Fibroblast of lung (primary cell): Measurements from ENCODE around the gene PRKAG2. TPM values are rescaled to one million over a fixed set of nuclear protein-coding genes. Genes with fewer than 3 reads are reported as not detected.

ENCODE experiments used
- DNase-seq, 2 donors: peaks; one replicate each; pipeline versions ENCODE4 v3.0.0 to v3.0.0-alpha.2; 2010; ENCODE audit warnings: low read depth in 2 of 2
- H2AFZ ChIP-seq: 2 replicates; pipeline ENCODE4 v1.5.1; 2012; ENCODE audit warnings: low read length, control low read depth, inconsistent platforms
- H3K27ac ChIP-seq: 2 replicates; pipeline ENCODE4 v1.5.1; 2011; ENCODE audit warnings: low read length, control low read depth; ENCODE audit not compliant: insufficient read depth
- H3K27me3 ChIP-seq: 2 replicates; pipeline ENCODE4 v1.5.1; 2011; ENCODE audit warnings: mild to moderate bottlenecking, low read length; ENCODE audit not compliant: control insufficient read depth, insufficient read depth
- H3K36me3 ChIP-seq: 2 replicates; pipeline ENCODE4 v1.5.1; 2011; ENCODE audit warnings: low read length; ENCODE audit not compliant: control insufficient read depth, insufficient read depth
- H3K4me1 ChIP-seq: 2 replicates; pipeline ENCODE4 v1.5.1; 2011; ENCODE audit warnings: low read length; ENCODE audit not compliant: control insufficient read depth, insufficient read depth; ENCODE audit errors: extremely low read depth
- H3K4me2 ChIP-seq: 2 replicates; pipeline ENCODE4 v1.5.1; 2011; ENCODE audit warnings: low read length, control low read depth; ENCODE audit not compliant: insufficient read depth; ENCODE audit errors: extremely low read depth
- H3K4me3 ChIP-seq, 4 experiments: fragments of 200-600 bp in 1 of 4; sonication (generic) in 1 of 4; replicated peaks in 1 of 4; 2 replicates each; pipeline ENCODE4 v1.5.1; 2011 to 2016; ENCODE audit warnings: low read length in 4 of 4, low read depth in 3 of 4, mild to moderate bottlenecking in 3 of 4, control low read depth in 2 of 4, inconsistent platforms in 1 of 4, mixed read lengths in 1 of 4; ENCODE audit not compliant: insufficient read depth in 1 of 4; ENCODE audit errors: control extremely low read depth in 1 of 4
- H3K79me2 ChIP-seq: 2 replicates; pipeline ENCODE4 v1.5.1; 2012; ENCODE audit warnings: mild to moderate bottlenecking, low read length, inconsistent platforms; ENCODE audit not compliant: control insufficient read depth, insufficient read depth
- H3K9ac ChIP-seq: 2 replicates; pipeline ENCODE4 v1.5.1; 2011; ENCODE audit warnings: mild to moderate bottlenecking, low read length, control low read depth; ENCODE audit not compliant: insufficient read depth
- H3K9me3 ChIP-seq: 2 replicates; pipeline ENCODE4 v1.5.1; 2012; ENCODE audit warnings: low read depth, low read length; ENCODE audit not compliant: control insufficient read depth, insufficient read depth
- H4K20me1 ChIP-seq: 2 replicates; pipeline ENCODE4 v1.5.1; 2011; ENCODE audit warnings: low read length; ENCODE audit not compliant: control insufficient read depth, insufficient read depth; ENCODE audit errors: extremely low read depth
- CTCF ChIP-seq, 2 donors: IDR thresholded peaks in 1 of 2; conservative IDR thresholded peaks in 1 of 2; 1 replicate in 1 of 2; 2 replicates in 1 of 2; pipeline ENCODE4 v1.5.1; 2011 to 2012; ENCODE audit warnings: low read length in 2 of 2, control low read depth in 1 of 2, inconsistent platforms in 1 of 2, low read depth in 1 of 2, mild to moderate bottlenecking in 1 of 2
- EZH2 ChIP-seq: IDR thresholded peaks from 2 replicates; pipeline ENCODE4 v1.5.1; 2012; ENCODE audit warnings: low read length, control low read depth, mild to moderate bottlenecking; ENCODE audit errors: missing control alignments
- polyA plus RNA-seq, 2 donors: library from polyadenylated mRNA; depleted of rRNA in 1 of 2; stranded (reverse) in 1 of 2; unstranded in 1 of 2; fragments of >200 nt; gene quantifications; 2 replicates each; pipeline ENCODE4 v1.2.1, GENCODE V29; 2011 to 2012; ENCODE audit warnings: missing spikeins in 1 of 2
- total RNA-seq: library from RNA; depleted of rRNA; stranded (reverse); fragments of >200 nt; gene quantifications from 2 replicates; pipeline ENCODE4 v1.2.1, GENCODE V29; 2014

The PRKAG2 gene
- total and polyA plus RNA-seq, 2 donors (not counting 1 experiment from before 2014, with no cell fraction given), result 11.9 to 56.7 TPM

DNA sequence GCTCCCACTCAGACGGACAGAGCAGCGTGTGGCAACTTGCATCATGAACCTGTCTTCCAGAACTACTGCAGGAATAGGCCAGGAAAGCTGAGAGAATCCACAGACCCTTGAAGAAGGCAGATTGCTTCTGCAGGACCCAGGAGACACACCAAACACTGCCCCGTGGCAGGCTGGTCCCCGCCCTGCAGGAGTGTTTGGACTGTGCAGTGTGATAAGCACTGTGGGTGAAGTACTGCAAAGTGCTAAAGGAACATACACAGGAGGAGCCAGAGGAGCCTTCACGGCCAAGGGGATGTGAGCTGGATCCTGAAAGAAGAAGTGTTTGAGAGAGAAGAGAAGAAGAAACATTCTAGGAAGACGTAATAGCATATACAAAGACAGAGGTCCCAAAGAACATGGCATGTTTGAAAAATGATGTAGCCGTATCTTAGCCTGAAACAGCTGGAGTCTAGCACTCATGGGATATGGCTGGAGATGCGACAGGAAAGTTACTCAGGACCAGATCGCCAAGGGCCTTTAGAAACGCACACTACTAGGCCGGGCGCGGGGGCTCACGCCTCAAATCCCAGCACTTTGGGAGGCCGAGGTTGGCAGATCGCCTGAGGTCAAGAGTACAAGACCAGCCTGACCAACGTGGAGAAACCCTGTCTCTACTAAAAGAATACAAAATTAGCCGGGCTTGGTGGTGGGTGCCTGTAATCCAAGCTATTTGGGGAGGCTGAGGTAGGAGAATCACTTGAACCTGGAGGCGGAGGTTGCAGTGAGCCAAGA, 260.3 kb downstream of the PRKAG2 start:
- H3K27ac ChIP-seq, result no peak overlapping the region
- no peaks in the 10 kb centered on the region for H3K27me3 ChIP-seq
- no peaks in the 10 kb centered on the region for H4K20me1 ChIP-seq
- DNase-seq, result no peak
- H3K4me3 ChIP-seq, result no peak overlapping the region
- peaks cover 16% of the 10 kb centered on the region for H3K79me2 ChIP-seq
- H3K9me3 ChIP-seq, result no peaks in the 10 kb centered on the region
- H2AFZ ChIP-seq, result no peak overlapping the region
- no peaks in the 10 kb centered on the region for H3K4me1 ChIP-seq
- H3K36me3 ChIP-seq, result peaks cover 1% of the 10 kb centered on the region
- no peak overlapping the region for H3K4me2 ChIP-seq
- H3K9ac ChIP-seq, result no peak overlapping the region
- TF ChIP-seq CTCF (conservative IDR thresholded peaks at IDR 0.05 in 1 of 2, IDR thresholded peaks at IDR 0.05 in 1 of 2; ENCODE audit: low read depth in 1 of 2, low read length in 2 of 2), result no peak
- TF ChIP-seq EZH2, result no peak

GRCh38 chr7:151615784-151616183, 261.1 kb downstream of the PRKAG2 start:
- TF ChIP-seq CTCF (conservative IDR thresholded peaks at IDR 0.05 in 1 of 2, IDR thresholded peaks at IDR 0.05 in 1 of 2; ENCODE audit: low read depth in 1 of 2, low read length in 2 of 2), result no peak
- no peak for TF ChIP-seq EZH2
- Histone ChIP-seq H3K79me2 (peaks cover 14% of the 10 kb centered on the region), H3K4me1 (no peaks in the 10 kb centered on the region), H3K4me2 (no peak overlapping the region), H2AFZ (no peak overlapping the region), H3K27ac (no peak overlapping the region), H3K4me3 (no peak overlapping the region), H3K36me3 (peaks cover 1% of the 10 kb centered on the region), H3K9ac (no peak overlapping the region), H3K27me3 (no peaks in the 10 kb centered on the region), H4K20me1 (no peaks in the 10 kb centered on the region), H3K9me3 (no peaks in the 10 kb centered on the region)
- no peak for DNase-seq

DNA sequence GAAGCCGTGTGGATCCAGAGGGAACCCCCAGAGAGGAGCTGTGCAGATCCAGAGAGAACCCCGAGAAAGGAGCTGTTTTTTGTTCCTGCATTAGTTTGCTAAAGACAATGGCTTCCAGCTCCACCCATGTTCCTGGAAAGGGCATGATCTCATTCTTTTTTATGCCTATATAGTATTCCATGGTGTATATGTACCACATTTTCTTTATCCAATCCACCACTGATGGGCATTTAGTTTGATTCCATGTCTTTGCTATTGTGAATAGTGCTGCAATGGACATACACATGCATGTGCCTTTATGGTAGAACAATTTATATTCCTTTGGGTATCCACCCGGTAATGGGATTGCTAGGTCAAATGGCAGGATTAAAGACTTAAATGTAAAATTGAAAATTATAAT, 261.9 kb downstream of the PRKAG2 start:
- no peak overlapping the region for H3K9ac ChIP-seq
- H3K27me3 ChIP-seq, result no peaks in the 10 kb centered on the region
- TF ChIP-seq EZH2, result no peak
- TF ChIP-seq CTCF (conservative IDR thresholded peaks at IDR 0.05 in 1 of 2, IDR thresholded peaks at IDR 0.05 in 1 of 2; ENCODE audit: low read depth in 1 of 2, low read length in 2 of 2), result no peak
- no peaks in the 10 kb centered on the region for H4K20me1 ChIP-seq
- H3K9me3 ChIP-seq, result no peaks in the 10 kb centered on the region
- H3K36me3 ChIP-seq, result peaks cover 1% of the 10 kb centered on the region
- no peak overlapping the region for H3K4me3 ChIP-seq
- H2AFZ ChIP-seq, result no peak overlapping the region
- H3K79me2 ChIP-seq, result peaks cover 14% of the 10 kb centered on the region
- no peak overlapping the region for H3K4me2 ChIP-seq
- H3K4me1 ChIP-seq, result no peaks in the 10 kb centered on the region
- no peak overlapping the region for H3K27ac ChIP-seq
- no peak for DNase-seq
